Measurements from ENCODE around the gene ZNF652. TPM values are rescaled to one million over a fixed set of nuclear protein-coding genes. Genes with fewer than 3 reads are reported as not detected.

ZNF652 gene
- total RNA-seq, 2 donors from 2014 or later: 53.5 to 56.9 TPM

GRCh38 chr17:49255125-49255524, 106.9 kb downstream of the ZNF652 start:
- H3K27me3 Mint-ChIP-seq: peaks cover 17% of the 10 kb centered on the region
- H3K36me3 Mint-ChIP-seq (ENCODE audit: low read depth): peaks cover 4% of the 10 kb centered on the region
- H3K4me1 Mint-ChIP-seq: peaks cover 7% of the 10 kb centered on the region
- no peak overlapping the region for H3K4me3 Mint-ChIP-seq
- no peak overlapping the region for H3K27ac Mint-ChIP-seq
- no peak for ATAC-seq
- H3K9me3 ChIP-seq (ENCODE audit: control insufficient read depth, low read length, poor library complexity, severe bottlenecking): no peaks in the 10 kb centered on the region
- no peak for DNase-seq

GRCh38 chr17:49254066-49254465, 108.0 kb downstream of the ZNF652 start:
- H3K27me3 Mint-ChIP-seq: peaks cover 17% of the 10 kb centered on the region
- ATAC-seq (no peak), DNase-seq (no peak)
- peaks cover 7% of the 10 kb centered on the region for H3K4me1 Mint-ChIP-seq
- H3K36me3 Mint-ChIP-seq (ENCODE audit: low read depth): peaks cover 4% of the 10 kb centered on the region
- no peak overlapping the region for H3K4me3 Mint-ChIP-seq
- no peak overlapping the region for H3K27ac Mint-ChIP-seq
- no peaks in the 10 kb centered on the region for H3K9me3 ChIP-seq (ENCODE audit: control insufficient read depth, low read length, poor library complexity, severe bottlenecking)

GRCh38 chr17:49252148-49252695, 109.8 kb downstream of the ZNF652 start:
- Mint-ChIP-seq H3K36me3 (ENCODE audit: low read depth) (peaks cover 6% of the 10 kb centered on the region), H3K4me3 (no peak overlapping the region), H3K27ac (no peak overlapping the region), H3K27me3 (peaks cover 23% of the 10 kb centered on the region), H3K4me1 (peaks cover 7% of the 10 kb centered on the region)
- ATAC-seq: no peak
- no peaks in the 10 kb centered on the region for H3K9me3 ChIP-seq (ENCODE audit: control insufficient read depth, low read length, poor library complexity, severe bottlenecking)
- no peak for DNase-seq

GRCh38 chr17:49249890-49250522, 112.0 kb downstream of the ZNF652 start:
- H3K36me3 Mint-ChIP-seq (ENCODE audit: low read depth): peaks cover 6% of the 10 kb centered on the region

GRCh38 chr17:49249292-49249794, 112.7 kb downstream of the ZNF652 start:
- Mint-ChIP-seq H3K27ac (no peak overlapping the region), H3K36me3 (ENCODE audit: low read depth) (peaks cover 6% of the 10 kb centered on the region), H3K27me3 (peaks cover 31% of the 10 kb centered on the region), H3K4me1 (peaks cover 7% of the 10 kb centered on the region), H3K4me3 (no peak overlapping the region)
- DNase-seq (no peak), ATAC-seq (no peak)
- no peaks in the 10 kb centered on the region for H3K9me3 ChIP-seq (ENCODE audit: control insufficient read depth, low read length, poor library complexity, severe bottlenecking)

More at GRCh38 chr17:49249890-49250522, 112.0 kb downstream of the ZNF652 start:
- DNase-seq: no peak
- ATAC-seq: no peak
- Mint-ChIP-seq H3K4me3 (no peak overlapping the region), H3K27me3 (peaks cover 25% of the 10 kb centered on the region), H3K27ac (no peak overlapping the region), H3K4me1 (peaks cover 7% of the 10 kb centered on the region)
- no peaks in the 10 kb centered on the region for H3K9me3 ChIP-seq (ENCODE audit: control insufficient read depth, low read length, poor library complexity, severe bottlenecking)

- peaks cover 5% of the 10 kb centered on the region for H3K36me3 Mint-ChIP-seq (ENCODE audit: low read depth)
- H3K27me3 Mint-ChIP-seq: peaks cover 30% of the 10 kb centered on the region
- H3K4me1 Mint-ChIP-seq: peaks cover 5% of the 10 kb centered on the region
- no peak for DNase-seq
- H3K4me3 Mint-ChIP-seq: no peak overlapping the region
- ATAC-seq: no peak
- H3K9me3 ChIP-seq (ENCODE audit: control insufficient read depth, low read length, poor library complexity, severe bottlenecking): no peaks in the 10 kb centered on the region
- no peak overlapping the region for H3K27ac Mint-ChIP-seq
These were observed 114.1 kb downstream of the ZNF652 start for GRCh38 chr17:49247944-49248343.

- Mint-ChIP-seq H3K4me3 (no peak overlapping the region), H3K27ac (no peak overlapping the region), H3K4me1 (no peaks in the 10 kb centered on the region), H3K27me3 (peaks cover 29% of the 10 kb centered on the region), H3K36me3 (ENCODE audit: low read depth) (peaks cover 2% of the 10 kb centered on the region)
- H3K9me3 ChIP-seq (ENCODE audit: control insufficient read depth, low read length, poor library complexity, severe bottlenecking): no peaks in the 10 kb centered on the region
- DNase-seq (no peak), ATAC-seq (no peak)
These were observed 117.2 kb downstream of the ZNF652 start for GRCh38 chr17:49244839-49245238.

Other genes starting within 250 kb of the ZNF652 start
- under 1 TPM; 0.15 to 0.18 TPM for gene B4GALNT2, start 229.5 kb downstream of the ZNF652 start, total RNA-seq
- 1 to 10 TPM; 3.0 to 4.4 TPM for gene GNGT2, start 151.7 kb downstream of the ZNF652 start, total RNA-seq
- 10 to 100 TPM in 1 of 2 donors, 1 to 10 TPM in 1; 6.5 to 10.5 TPM for gene ABI3, start 151.5 kb downstream of the ZNF652 start, total RNA-seq
- gene PHOSPHO1, start 131.5 kb downstream of the ZNF652 start, total RNA-seq: not detected
- 10 to 100 TPM; 45.8 to 49.9 TPM for gene PHB1, start 52.6 kb upstream of the ZNF652 start, total RNA-seq
- under 1 TPM; 0.25 to 0.52 TPM for gene NGFR, start 133.0 kb upstream of the ZNF652 start, total RNA-seq
- not detected for gene NXPH3, start 213.6 kb upstream of the ZNF652 start, total RNA-seq

Measured in T-helper 17 cell (primary cell).